Colonic mucosa (tissue), 4 donors: ENCODE measurements around the gene GAB2. TPM values are rescaled to one million over a fixed set of nuclear protein-coding genes. Genes with fewer than 3 reads are reported as not detected.

ENCODE experiments used
- DNase-seq: peaks from one replicate; pipeline ENCODE4 v3.0.0-alpha.2; 2020
- H3K27ac ChIP-seq: fragments of 200-600 bp; one replicate; pipeline ENCODE4 v1.8.0; 2021
- H3K27me3 ChIP-seq: fragments of 200-600 bp; one replicate; pipeline ENCODE4 v1.8.0; 2021
- H3K36me3 ChIP-seq: fragments of 200-600 bp; one replicate; pipeline ENCODE4 v1.8.0; 2021
- H3K4me1 ChIP-seq: fragments of 200-600 bp; one replicate; pipeline ENCODE4 v1.8.0; 2021; ENCODE audit warnings: mild to moderate bottlenecking
- H3K4me3 ChIP-seq: fragments of 200-600 bp; one replicate; pipeline ENCODE4 v1.8.0; 2021
- H3K9ac ChIP-seq, 2 donors: one replicate each; pipeline ENCODE4 v1.7.0; 2013; ENCODE audit warnings: control low read depth in 2 of 2, low read depth in 2 of 2, low read length in 2 of 2
- H3K9me3 ChIP-seq: fragments of 200-600 bp; one replicate; pipeline ENCODE4 v1.8.0; 2021
- CTCF ChIP-seq: fragments of 200-600 bp; IDR thresholded peaks from one replicate; pipeline ENCODE4 v1.8.0; 2022; ENCODE audit warnings: antibody characterized with exemption, mild to moderate bottlenecking
- intact Hi-C: fragments of 100-400 bp; cut with DNase I; formaldehyde crosslinking; loops from one replicate; pipeline ENCODE4 v1.14.1; 2022
- total RNA-seq, 2 donors: library from RNA; stranded (reverse); fragmentation: NEBNext Ultra II Directional in 1 of 2; extraction: Animal tissue kit (Norgen Biotek cat#: 25700) in 1 of 2; gene quantifications; one replicate each; pipeline ENCODE4 v1.2.1, GENCODE V29; 2021
- donor health status: healthy.
- donor health status: DM: no; HTN: no; CAD: no.
- donor health status: DM: no; HTN: no; CAD: no.

GAB2 gene
- total RNA-seq, 2 donors from 2014 or later: 20.0 to 21.1 TPM

GRCh38 chr11:78217650-78218541 is 199.7 kb downstream of the GAB2 start:
- no peaks in the 10 kb centered on the region for H3K9me3 ChIP-seq
- H3K4me3 ChIP-seq: no peak overlapping the region
- H3K4me1 ChIP-seq: no peaks in the 10 kb centered on the region
- no peaks in the 10 kb centered on the region for H3K36me3 ChIP-seq
- H3K9ac ChIP-seq: no peak overlapping the region
- TF ChIP-seq CTCF: no peak
- intact Hi-C loops: no loop called here
- no peak overlapping the region for H3K27ac ChIP-seq
- no peaks in the 10 kb centered on the region for H3K27me3 ChIP-seq
- no peak for DNase-seq

- no peak for DNase-seq
These were observed 200.9 kb downstream of the GAB2 start for GRCh38 chr11:78216571-78217287.

GRCh38 chr11:78216021-78216420 is 201.6 kb downstream of the GAB2 start:
- intact Hi-C loops: no loop called here
- no peaks in the 10 kb centered on the region for H3K27me3 ChIP-seq
- no peak overlapping the region for H3K9ac ChIP-seq
- H3K4me1 ChIP-seq: no peaks in the 10 kb centered on the region
- no peak overlapping the region for H3K27ac ChIP-seq
- no peaks in the 10 kb centered on the region for H3K36me3 ChIP-seq
- no peak for TF ChIP-seq CTCF
- no peak for DNase-seq
- H3K4me3 ChIP-seq: no peak overlapping the region
- no peaks in the 10 kb centered on the region for H3K9me3 ChIP-seq

More at GRCh38 chr11:78216571-78217287, 200.9 kb downstream of the GAB2 start:
- intact Hi-C loops: no loop called here
- Histone ChIP-seq H3K9me3 (no peaks in the 10 kb centered on the region), H3K27me3 (no peaks in the 10 kb centered on the region), H3K9ac (no peak overlapping the region), H3K4me3 (no peak overlapping the region), H3K4me1 (no peaks in the 10 kb centered on the region), H3K36me3 (no peaks in the 10 kb centered on the region), H3K27ac (no peak overlapping the region)
- no peak for TF ChIP-seq CTCF

GRCh38 chr11:78214331-78215194 is 203.1 kb downstream of the GAB2 start:
- TF ChIP-seq CTCF: no peak
- intact Hi-C loops: no loop called here
- H3K36me3 ChIP-seq: no peaks in the 10 kb centered on the region

More at GRCh38 chr11:78214331-78215194, 203.1 kb downstream of the GAB2 start:
- Histone ChIP-seq H3K9me3 (no peaks in the 10 kb centered on the region), H3K9ac (no peak overlapping the region), H3K27me3 (no peaks in the 10 kb centered on the region), H3K4me1 (no peaks in the 10 kb centered on the region), H3K4me3 (no peak overlapping the region), H3K27ac (no peak overlapping the region)
- no peak for DNase-seq
